Lower leg skin (tissue), 4 donors: ENCODE measurements around the gene TRMT61A. TPM values are rescaled to one million over a fixed set of nuclear protein-coding genes. Genes with fewer than 3 reads are reported as not detected.

ENCODE experiments used
- DNase-seq, 2 donors: peaks; one replicate each; pipeline ENCODE4 v3.0.0-alpha.2; 2019; ENCODE audit warnings: low spot score in 2 of 2
- H3K4me3 ChIP-seq: fragments of 200-600 bp; sonication (generic); 2 replicates; pipeline ENCODE4 v1.5.1; 2017; ENCODE audit warnings: mild to moderate bottlenecking, low read depth; ENCODE audit not compliant: poor library complexity, severe bottlenecking
- POLR2A ChIP-seq, 2 donors: fragments of 450-650 bp; IDR thresholded peaks; one replicate each; pipeline ENCODE4 v1.6.1; 2016 to 2017; ENCODE audit warnings: antibody characterized with exemption in 2 of 2, mild to moderate bottlenecking in 1 of 2, moderate library complexity in 1 of 2
- WGBS, 2 donors: methylation state at CpG; one replicate each; pipeline ENCODE4 v1.1.5; 2018; 5-methylcytosine and 5-hydroxymethylcytosine counted together
- intact Hi-C: fragments of 100-400 bp; cut with DNase I; formaldehyde crosslinking; loops from one replicate; pipeline ENCODE4 v1.15.0; 2023; ENCODE audit warnings: low total_unique reads
- total RNA-seq, 4 donors: library from RNA; depleted of rRNA; stranded (reverse); fragments of >200 nt; gene quantifications; one replicate each; pipeline ENCODE4 v1.1.0, GENCODE V29; 2016
- TF ChIP-seq, protein P1 (sequence below), 3 donors: fragments of 450-650 bp; IDR thresholded peaks; one replicate each; pipeline ENCODE4 v1.5.1; 2016; ENCODE audit warnings: antibody characterized with exemption in 3 of 3, mild to moderate bottlenecking in 3 of 3, moderate library complexity in 2 of 3

The TRMT61A gene
- total RNA-seq, 4 donors from 2014 or later, result 9.2 to 22.5 (median 16.0) TPM

DNA sequence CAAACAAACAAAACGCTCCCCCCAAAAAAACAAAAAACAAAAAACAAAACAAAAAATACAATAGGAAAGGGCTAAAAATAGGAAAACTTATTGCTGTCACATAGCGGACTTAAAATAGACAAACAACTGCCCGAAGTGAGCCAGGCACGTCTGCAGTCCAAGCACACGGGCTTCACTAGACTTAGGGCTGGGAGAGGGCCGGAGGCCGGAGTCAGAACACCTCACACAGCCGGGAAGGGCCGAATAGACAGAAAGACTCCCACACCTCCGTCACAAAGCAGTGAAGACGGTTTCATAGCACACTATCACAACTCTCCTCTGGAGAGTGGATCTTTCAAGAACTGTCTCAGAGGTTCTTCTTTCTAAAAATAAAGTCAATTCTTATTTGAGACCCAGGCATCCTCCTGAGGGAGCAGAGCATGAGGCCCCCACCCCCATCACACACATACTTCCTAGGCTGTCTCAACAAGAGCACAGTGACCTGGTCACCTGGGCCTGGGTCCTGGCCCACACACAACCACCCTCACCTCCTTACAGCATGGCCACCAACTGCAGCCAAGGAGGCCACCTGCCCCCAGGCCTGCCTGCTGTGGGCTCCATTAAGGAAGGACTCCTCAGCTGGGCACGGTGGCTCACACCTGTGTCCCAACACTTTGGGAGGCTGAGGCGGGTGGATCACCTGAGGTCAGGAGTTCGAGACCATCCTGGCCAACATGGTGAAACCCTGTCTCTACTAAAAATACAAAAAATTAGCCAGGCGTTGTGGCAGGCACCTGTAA lies 26.8 kb downstream of the TRMT61A start:
- intact Hi-C loops, result no loop called here
- 83 to 88% methylated on average over 15 of the region's 15 CpGs for WGBS, 2 donors
- DNase-seq, result no peak
- H3K4me3 ChIP-seq, result no peak overlapping the region
- TF ChIP-seq, protein P1, sequence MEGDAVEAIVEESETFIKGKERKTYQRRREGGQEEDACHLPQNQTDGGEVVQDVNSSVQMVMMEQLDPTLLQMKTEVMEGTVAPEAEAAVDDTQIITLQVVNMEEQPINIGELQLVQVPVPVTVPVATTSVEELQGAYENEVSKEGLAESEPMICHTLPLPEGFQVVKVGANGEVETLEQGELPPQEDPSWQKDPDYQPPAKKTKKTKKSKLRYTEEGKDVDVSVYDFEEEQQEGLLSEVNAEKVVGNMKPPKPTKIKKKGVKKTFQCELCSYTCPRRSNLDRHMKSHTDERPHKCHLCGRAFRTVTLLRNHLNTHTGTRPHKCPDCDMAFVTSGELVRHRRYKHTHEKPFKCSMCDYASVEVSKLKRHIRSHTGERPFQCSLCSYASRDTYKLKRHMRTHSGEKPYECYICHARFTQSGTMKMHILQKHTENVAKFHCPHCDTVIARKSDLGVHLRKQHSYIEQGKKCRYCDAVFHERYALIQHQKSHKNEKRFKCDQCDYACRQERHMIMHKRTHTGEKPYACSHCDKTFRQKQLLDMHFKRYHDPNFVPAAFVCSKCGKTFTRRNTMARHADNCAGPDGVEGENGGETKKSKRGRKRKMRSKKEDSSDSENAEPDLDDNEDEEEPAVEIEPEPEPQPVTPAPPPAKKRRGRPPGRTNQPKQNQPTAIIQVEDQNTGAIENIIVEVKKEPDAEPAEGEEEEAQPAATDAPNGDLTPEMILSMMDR (IDR thresholded peaks at IDR 0.05), result no peak
- no peak for TF ChIP-seq POLR2A (IDR thresholded peaks at IDR 0.05)

- DNase-seq, result no peak
- 46 to 51% methylated on average over 15 of the region's 15 CpGs for WGBS, 2 donors
- TF ChIP-seq, protein P1 (IDR thresholded peaks at IDR 0.05), result no peak
- no peak for TF ChIP-seq POLR2A (IDR thresholded peaks at IDR 0.05)
- H3K4me3 ChIP-seq, result no peak overlapping the region
- intact Hi-C loops, result no loop called here
Observed at GRCh38 chr14:103556946-103557758, 28.2 kb downstream of the TRMT61A start.

- no peak for DNase-seq
- 75 to 77% methylated on average over 16 of the region's 16 CpGs for WGBS, 2 donors
- intact Hi-C loops, result no loop called here
- H3K4me3 ChIP-seq, result no peak overlapping the region
- TF ChIP-seq POLR2A (IDR thresholded peaks at IDR 0.05), result no peak
- TF ChIP-seq, protein P1 (IDR thresholded peaks at IDR 0.05), result no peak
Observed at GRCh38 chr14:103558071-103558882, 29.3 kb downstream of the TRMT61A start.

GRCh38 chr14:103559766-103560165 lies 30.8 kb downstream of the TRMT61A start:
- TF ChIP-seq POLR2A (IDR thresholded peaks at IDR 0.05), result no peak
- TF ChIP-seq, protein P1 (IDR thresholded peaks at IDR 0.05), result no peak
- intact Hi-C loops, result no loop called here
- DNase-seq, result no peak
- 67 to 71% methylated on average over 9 of the region's 9 CpGs for WGBS, 2 donors
- H3K4me3 ChIP-seq, result no peak overlapping the region

DNA sequence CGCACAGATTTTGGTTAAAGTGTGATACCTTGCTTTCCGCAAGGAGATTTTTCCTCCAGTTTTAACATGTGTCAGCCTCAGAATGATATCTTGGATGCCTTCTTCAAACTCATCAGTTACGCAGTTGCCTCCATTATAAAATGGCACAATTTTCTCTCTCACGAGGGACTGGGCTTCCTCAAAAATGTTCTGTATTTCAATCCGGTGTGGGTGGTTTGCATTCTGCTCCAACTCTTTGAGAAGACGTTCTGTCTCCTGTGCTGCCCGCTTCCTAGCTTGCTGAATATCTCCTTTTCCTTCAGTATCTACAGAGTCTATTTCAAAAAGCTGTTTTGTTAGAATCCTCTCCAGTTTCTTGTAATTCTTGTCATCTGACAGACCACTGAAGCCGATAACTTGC lies 31.7 kb downstream of the TRMT61A start:
- H3K4me3 ChIP-seq, result no peak overlapping the region
- DNase-seq, result no peak
- intact Hi-C loops, result no loop called here
- 66 to 67% methylated on average over 8 of the region's 8 CpGs for WGBS, 2 donors
- TF ChIP-seq POLR2A (IDR thresholded peaks at IDR 0.05), result no peak
- TF ChIP-seq, protein P1 (IDR thresholded peaks at IDR 0.05), result no peak
